PC-3 (cell line): ENCODE results near the gene NTS.

Experiments used
- CTCF ChIP-seq: fragments of 300-600 bp; sonication (generic); conservative IDR thresholded peaks from 2 replicates; pipeline ENCODE4 v1.5.1; 2017; ENCODE audit warnings: antibody characterized with exemption, low read depth, mild to moderate bottlenecking, low read length
- EZH2phosphoT487 ChIP-seq: fragments of 300-600 bp; sonication (generic); IDR thresholded peaks from 2 replicates; pipeline ENCODE4 v1.6.1; 2018; ENCODE audit warnings: mild to moderate bottlenecking, antibody characterized with exemption, low read length, borderline replicate concordance

- no peak for TF ChIP-seq CTCF
- TF ChIP-seq EZH2phosphoT487, result no peak
These were observed 9.7 kb downstream of the NTS start for GRCh38 chr12:85883763-85884162.
